HG02610 (cell line): ENCODE data around the gene CD82.
A peak's percentile ranks its signal among the peaks of the same experiment; 100 is the strongest.

Source experiments
- ATAC-seq: cut with Tn5 transposase; IDR thresholded peaks from one replicate; pipeline ENCODE4 v1.9.1; 2021; ENCODE audit warnings: mild to moderate bottlenecking, moderate library complexity; ENCODE audit not compliant: unreplicated experiment

The CD82 gene

GRCh38 chr11:44574610-44575287 lies 9.3 kb downstream of the CD82 start:
- peak; percentile 46 for ATAC-seq

- ATAC-seq: peak; percentile 28
Observed at GRCh38 chr11:44575288-44575672, 9.8 kb downstream of the CD82 start.

DNA sequence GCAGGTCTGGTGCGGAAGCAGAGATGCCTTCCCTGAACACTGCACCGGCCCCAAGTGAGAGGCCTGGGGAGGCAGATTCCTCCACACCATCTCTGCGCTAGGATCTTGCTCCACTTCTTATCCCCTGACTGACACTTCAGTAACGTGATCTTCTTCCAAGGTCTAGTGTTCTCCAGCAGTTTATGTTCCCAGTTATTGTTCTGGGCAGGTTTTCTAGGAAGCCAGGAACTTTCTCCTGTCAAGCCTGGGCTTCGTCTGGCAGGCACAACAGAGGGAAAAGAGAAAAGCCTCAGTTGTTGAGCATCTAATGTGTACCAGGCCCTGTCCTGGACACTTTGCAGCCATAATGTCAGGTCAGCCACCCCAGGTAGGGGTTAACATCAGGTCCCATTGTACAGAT lies 10.5 kb downstream of the CD82 start:
- no peak for ATAC-seq

GRCh38 chr11:44576656-44577055 lies 11.2 kb downstream of the CD82 start:
- no peak for ATAC-seq

GRCh38 chr11:44577231-44577830 lies 11.9 kb downstream of the CD82 start:
- ATAC-seq: no peak

GRCh38 chr11:44578279-44578678 lies 12.8 kb downstream of the CD82 start:
- peak; percentile 53 for ATAC-seq

DNA sequence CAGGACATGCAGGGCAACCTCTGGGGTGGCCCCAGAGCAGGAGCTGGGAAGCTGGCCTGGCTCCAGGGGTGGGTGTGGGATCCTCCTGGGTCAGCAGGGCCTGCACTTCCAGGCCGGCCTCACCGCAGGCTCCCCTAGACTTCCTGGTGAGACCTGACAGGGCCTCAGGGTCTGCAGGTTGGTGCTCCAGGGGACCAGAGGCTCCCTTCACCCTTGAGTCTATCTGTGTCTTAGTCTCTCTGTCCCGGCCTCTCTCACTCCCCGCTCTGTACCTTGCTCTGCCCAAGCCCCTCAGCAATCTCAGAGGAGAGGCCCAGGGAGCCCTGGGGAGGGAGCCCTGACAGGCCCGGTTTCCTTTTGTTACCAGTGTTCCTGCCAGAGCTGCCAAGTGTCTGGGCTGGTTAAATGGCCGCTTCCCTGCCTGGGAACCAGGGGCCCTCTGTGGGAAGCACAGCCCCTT lies 13.9 kb downstream of the CD82 start:
- no peak for ATAC-seq

DNA sequence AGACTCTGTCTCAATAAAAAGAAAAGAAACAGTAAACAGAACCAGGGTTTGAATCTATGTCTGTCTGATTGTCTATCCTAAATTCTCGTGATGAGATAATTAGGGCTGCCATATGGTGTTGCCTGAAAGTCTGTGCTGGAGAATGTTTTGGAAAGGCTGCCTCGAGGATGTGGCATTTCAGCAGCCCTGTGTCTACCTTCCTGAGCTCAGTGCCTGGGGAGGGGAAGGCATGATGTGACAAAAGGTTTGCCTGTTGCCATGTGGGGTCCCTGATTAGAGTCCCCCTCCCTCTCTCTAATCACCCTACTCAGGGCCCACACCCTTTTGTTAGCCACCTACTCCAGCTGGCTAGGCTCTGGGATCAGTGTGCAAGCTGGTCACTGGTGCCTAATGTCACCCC lies 15.2 kb downstream of the CD82 start:
- no peak for ATAC-seq

DNA sequence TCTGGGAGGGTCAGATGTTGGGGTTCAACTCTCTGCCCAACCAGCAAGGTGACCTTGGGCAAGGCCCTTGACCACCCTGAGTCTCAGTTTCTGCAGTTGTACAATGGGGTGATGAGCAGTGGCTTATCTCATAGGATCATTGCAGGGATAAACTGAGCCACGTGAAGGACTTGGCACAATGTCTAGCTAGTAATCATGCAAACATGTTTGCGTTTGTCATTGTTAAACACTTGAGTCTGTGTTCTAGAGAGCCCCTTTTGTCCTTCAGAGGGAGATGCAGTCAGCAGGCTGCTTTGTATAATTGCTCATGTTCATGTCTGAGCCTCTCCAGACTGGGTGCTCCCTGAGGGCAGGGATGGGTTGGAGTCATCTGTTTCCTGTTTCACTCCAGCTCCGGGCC lies 15.8 kb downstream of the CD82 start:
- ATAC-seq: no peak

- ATAC-seq: no peak
Observed at GRCh38 chr11:44582641-44583352, 17.3 kb downstream of the CD82 start.

- ATAC-seq: no peak
Observed at GRCh38 chr11:44583353-44583669, 17.8 kb downstream of the CD82 start.

- no peak for ATAC-seq
Observed at GRCh38 chr11:44585421-44585820, 20.0 kb downstream of the CD82 start.

DNA sequence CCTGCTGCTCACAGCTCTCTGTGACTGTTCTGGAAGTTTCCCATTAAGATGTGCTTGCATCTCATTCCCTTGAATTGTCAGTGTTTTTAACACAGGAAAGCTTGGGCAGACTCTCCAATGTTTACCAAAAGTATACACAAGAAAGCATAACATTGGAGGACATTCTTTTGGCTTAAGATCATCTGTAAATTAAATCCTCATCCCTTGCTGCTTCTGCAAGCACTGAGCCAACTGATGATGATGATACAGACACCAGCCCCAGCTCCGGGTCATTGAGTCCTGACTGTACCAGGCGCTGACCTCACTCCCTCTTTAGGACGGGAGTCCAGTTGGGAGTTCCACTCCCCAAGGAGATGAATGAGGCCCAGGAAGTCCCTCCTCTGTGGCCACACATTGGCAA lies 23.8 kb downstream of the CD82 start:
- no peak for ATAC-seq

- ATAC-seq: no peak
Observed at GRCh38 chr11:44590769-44591168, 25.3 kb downstream of the CD82 start.

GRCh38 chr11:44591557-44591956 lies 26.1 kb downstream of the CD82 start:
- ATAC-seq: no peak

DNA sequence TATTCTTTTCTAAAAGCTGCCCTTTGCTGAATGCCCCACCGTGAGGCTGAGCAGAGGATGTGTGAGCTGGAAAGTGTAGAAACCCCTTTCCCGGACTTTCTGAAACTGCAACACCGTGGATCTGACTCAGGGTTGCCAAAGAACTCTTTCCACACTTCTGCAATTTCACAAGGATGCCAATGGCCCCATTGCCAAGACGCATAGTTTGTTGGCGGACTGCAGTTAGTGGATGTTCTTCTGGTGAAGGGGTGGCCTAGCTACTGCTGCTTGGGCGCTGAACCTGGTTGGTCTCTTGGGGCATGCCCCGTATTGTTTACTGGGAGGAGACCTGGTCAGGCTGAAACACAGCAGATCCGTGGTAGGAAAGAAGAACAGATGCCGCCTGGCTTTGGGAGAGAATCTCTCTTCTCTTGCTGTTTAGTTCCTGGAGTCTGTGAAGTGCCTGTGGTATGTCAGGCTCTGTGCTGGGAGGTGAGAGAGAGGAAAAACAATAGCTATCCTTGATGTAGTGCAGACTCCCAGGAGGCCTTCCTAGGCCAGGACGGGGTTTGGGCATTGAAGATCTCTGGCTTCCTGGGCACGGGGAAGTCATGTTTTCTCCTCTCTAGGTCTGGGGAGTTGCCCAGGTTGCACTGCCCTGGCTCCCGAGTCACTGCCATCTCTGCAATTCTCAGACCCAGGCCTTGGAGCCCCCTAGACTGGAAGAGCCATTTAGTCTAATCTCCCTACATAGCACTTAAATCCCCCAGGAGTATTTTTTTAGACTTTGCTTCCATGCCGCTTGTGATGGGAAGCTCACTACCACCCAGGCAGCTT lies 26.9 kb downstream of the CD82 start:
- no peak for ATAC-seq

DNA sequence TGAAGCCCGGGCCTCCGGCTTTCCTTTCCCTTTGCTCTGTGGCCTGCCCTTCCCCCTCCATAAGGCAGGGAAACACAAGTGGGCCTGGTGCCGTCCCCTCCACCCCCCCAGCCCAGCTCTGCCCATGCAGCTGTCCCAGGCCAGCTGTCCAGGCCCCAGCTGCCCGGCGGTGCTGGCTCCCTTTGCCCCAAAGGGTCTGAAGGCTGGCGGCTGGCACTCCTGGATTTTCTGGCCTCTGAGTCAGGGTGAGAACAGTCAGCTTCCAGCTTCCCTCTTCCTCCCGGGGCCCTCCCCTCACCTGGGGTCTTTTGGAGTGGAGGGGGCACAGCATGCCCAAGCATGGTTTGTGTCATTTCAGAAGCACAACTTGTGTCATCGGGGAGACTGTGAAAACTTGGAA lies 27.8 kb downstream of the CD82 start:
- ATAC-seq: no peak

DNA sequence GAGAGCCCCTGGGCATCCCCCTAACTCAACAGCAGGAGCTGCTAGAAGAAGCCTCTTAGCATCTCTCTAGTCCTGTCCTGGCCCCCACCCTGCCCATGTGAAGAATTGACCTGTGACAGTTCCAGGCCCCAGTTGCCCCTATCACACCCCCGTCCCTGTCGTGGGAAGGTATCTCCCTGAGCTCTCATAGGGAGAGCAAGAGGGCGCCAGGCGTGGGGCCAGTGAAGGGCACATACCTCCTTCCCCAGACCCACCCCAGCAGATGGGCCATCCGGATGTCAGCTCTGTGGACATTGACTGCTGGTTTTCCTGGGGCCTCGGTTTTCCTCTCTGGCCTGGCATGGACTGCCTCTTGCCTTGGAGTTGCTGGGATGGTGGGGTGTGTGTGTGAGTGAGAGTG lies 29.5 kb downstream of the CD82 start:
- ATAC-seq: no peak

DNA sequence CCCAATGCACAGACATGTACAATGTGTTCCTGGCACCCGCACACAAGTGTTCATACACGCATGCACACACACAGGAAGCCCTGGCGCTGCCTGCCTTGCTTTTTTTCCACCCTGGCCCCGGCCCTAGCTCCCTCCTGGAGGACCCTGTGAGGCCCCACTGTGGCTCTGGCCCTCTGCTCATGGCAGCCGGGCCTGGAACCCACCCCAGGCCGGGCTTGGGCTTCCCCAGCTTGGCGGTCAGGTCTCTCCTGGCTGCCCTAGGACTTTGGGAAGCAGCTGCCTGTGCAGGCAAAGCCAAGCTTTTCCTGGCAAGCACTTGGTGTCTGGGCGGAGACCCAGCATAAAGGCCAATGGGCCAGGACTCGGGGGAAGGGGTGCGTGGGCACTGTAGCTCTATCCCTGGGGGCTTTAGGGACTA lies 30.5 kb downstream of the CD82 start:
- no peak for ATAC-seq

DNA sequence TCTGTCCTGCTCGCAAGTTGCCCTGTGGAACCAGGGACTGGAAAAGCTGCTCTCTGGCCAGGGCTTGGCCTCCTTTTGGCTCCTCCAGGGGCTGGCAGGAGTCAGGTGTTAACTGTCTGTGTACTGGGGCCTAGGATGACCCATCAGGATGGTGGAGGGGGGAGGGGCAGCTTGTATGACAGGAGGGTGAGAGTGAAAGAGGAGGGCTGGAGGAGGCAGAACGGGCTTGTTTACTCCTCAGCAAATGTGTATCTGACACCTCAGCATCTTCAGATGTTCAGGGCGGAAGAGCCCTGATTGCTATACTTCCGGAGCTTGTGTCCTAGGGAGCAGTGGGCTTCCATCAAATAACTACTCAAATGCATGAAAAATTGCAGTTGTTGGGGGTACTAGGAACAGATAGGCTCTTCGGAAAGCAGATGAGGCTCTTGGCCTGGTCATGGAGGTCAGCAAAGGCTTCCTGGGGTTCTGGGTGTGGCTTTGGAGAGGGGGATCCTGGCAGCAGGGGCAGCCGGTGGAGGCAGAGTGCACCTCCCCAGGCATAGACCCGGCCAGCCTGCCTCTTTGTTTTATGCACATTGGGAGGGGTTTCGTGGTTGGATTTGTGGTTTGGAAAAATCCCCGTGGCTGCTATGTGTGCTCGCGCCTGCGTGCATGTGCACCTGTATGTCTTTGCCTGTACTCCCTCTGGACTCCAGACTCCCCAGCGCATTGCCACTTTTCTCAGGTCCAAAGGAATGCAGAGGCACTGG lies 31.2 kb downstream of the CD82 start:
- ATAC-seq: peak; percentile 46
